ENCODE data around the gene NSUN3.

DNA sequence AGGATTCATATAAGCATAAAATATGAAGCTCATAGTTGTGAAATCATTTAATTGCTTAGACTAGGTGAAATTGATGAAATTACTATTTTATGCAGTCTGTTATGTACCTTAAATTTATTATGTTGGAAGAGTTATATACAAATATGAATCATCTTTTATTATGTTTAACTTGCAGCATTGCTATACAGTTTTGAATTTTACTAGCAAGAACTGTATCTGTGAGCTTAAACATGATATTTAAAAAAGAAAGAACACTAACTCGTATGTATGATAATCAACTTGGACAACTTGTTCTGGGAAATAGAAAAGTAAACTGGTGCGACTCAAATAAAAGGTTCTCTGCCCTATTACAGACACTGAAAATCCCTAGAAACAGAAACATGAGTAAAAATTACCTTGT, 36.2 kb upstream of the NSUN3 start:
- TF ChIP-seq, protein P1, sequence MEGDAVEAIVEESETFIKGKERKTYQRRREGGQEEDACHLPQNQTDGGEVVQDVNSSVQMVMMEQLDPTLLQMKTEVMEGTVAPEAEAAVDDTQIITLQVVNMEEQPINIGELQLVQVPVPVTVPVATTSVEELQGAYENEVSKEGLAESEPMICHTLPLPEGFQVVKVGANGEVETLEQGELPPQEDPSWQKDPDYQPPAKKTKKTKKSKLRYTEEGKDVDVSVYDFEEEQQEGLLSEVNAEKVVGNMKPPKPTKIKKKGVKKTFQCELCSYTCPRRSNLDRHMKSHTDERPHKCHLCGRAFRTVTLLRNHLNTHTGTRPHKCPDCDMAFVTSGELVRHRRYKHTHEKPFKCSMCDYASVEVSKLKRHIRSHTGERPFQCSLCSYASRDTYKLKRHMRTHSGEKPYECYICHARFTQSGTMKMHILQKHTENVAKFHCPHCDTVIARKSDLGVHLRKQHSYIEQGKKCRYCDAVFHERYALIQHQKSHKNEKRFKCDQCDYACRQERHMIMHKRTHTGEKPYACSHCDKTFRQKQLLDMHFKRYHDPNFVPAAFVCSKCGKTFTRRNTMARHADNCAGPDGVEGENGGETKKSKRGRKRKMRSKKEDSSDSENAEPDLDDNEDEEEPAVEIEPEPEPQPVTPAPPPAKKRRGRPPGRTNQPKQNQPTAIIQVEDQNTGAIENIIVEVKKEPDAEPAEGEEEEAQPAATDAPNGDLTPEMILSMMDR (IDR thresholded peaks at IDR 0.05; ENCODE audit: insufficient read depth, low read length) = no peak
- TF ChIP-seq POLR2AphosphoS5 (IDR thresholded peaks at IDR 0.05; ENCODE audit: low read depth) = no peak
